HepG2 (cell line): ENCODE results near the gene CACNA1H.

Source experiments
- CTCF ChIP-seq: sonication (generic); formaldehyde crosslinking; IDR thresholded peaks from 2 replicates; pipeline ENCODE4 v1.5.0; 2020; ENCODE audit warnings: mild to moderate bottlenecking, missing genetic modification reagents, moderate library complexity
- ELF1 ChIP-seq: sonication (generic); formaldehyde crosslinking; IDR thresholded peaks from 2 replicates; pipeline ENCODE4 v1.4.0; 2020; ENCODE audit warnings: missing genetic modification reagents
- EP300 ChIP-seq, 3 experiments: sonication (generic) in 1 of 3; formaldehyde crosslinking in 1 of 3; IDR thresholded peaks; 2 replicates each; pipeline versions ENCODE4 v1.5.1 to v1.6.1; 2011 to 2020; ENCODE audit warnings: low read depth in 2 of 3, low read length in 2 of 3, borderline replicate concordance in 1 of 3, improper control_type of control experiment in 1 of 3, mild to moderate bottlenecking in 1 of 3, missing genetic modification reagents in 1 of 3, moderate library complexity in 1 of 3
- GABPA ChIP-seq, 2 experiments: IDR thresholded peaks; 2 replicates each; pipeline ENCODE4 v1.6.1; 2011 to 2016; ENCODE audit warnings: low read depth in 2 of 2, low read length in 1 of 2, missing biosample characterization in 1 of 2, missing genetic modification characterization in 1 of 2
- GABPB1 ChIP-seq: IDR thresholded peaks from 2 replicates; pipeline ENCODE4 v1.6.1; 2016; ENCODE audit warnings: mild to moderate bottlenecking, missing genetic modification reagents, moderate library complexity, missing compliant biosample characterization
- HMGXB4 ChIP-seq, 2 experiments: sonication (generic) in 1 of 2; formaldehyde crosslinking in 1 of 2; IDR thresholded peaks; 2 replicates each; pipeline versions ENCODE4 v1.4.0 to v1.6.1; 2018 to 2020; ENCODE audit warnings: missing genetic modification reagents in 2 of 2, borderline replicate concordance in 1 of 2, low read depth in 1 of 2, mild to moderate bottlenecking in 1 of 2, missing biosample characterization in 1 of 2
- HNF1A ChIP-seq, 2 experiments: sonication (generic) in 1 of 2; formaldehyde crosslinking in 1 of 2; IDR thresholded peaks; 2 replicates each; pipeline versions ENCODE4 v1.4.0 to v1.6.1; 2016 to 2020; ENCODE audit warnings: borderline replicate concordance in 1 of 2, low read depth in 1 of 2, mild to moderate bottlenecking in 1 of 2, missing genetic modification reagents in 1 of 2
- MAX ChIP-seq: IDR thresholded peaks from 2 replicates; pipeline ENCODE4 v1.6.1; 2012; ENCODE audit warnings: inconsistent platforms
- ZBTB7A ChIP-seq: sonication (generic); formaldehyde crosslinking; IDR thresholded peaks from 2 replicates; pipeline ENCODE4 v1.8.0; 2022; ENCODE audit warnings: mild to moderate bottlenecking, missing genetic modification reagents
- ZFP1 ChIP-seq: IDR thresholded peaks from 2 replicates; pipeline ENCODE4 v1.6.1; 2016
- ZNF747 ChIP-seq: sonication (generic); formaldehyde crosslinking; IDR thresholded peaks from 2 replicates; pipeline ENCODE4 v1.8.1; 2023; ENCODE audit warnings: missing genetic modification reagents, mild to moderate bottlenecking, borderline replicate concordance

GRCh38 chr16:1182316-1182671 lies 29.4 kb downstream of the CACNA1H start:
- TF ChIP-seq ZNF747 (CRISPR knock-in tag) (no peak), ZBTB7A (CRISPR knock-in tag) (no peak), GABPB1 (CRISPR knock-in tag) (no peak; the same call in 1 of the 2 replicates), EP300 (IDR thresholded peaks at IDR 0.05; ENCODE audit: low read depth in 2 of 2, low read length in 2 of 2) (no peak), EP300 (CRISPR knock-in tag; IDR thresholded peaks at IDR 0.05; ENCODE audit: borderline replicate concordance) (no peak), ELF1 (CRISPR knock-in tag) (no peak), CTCF (CRISPR knock-in tag) (no peak), MAX (no peak), ZFP1 (CRISPR knock-in tag) (no peak), HMGXB4 (CRISPR knock-in tag; IDR thresholded peaks at IDR 0.05; ENCODE audit: borderline replicate concordance in 1 of 2, low read depth in 1 of 2) (no peak), GABPA (IDR thresholded peaks at IDR 0.05; ENCODE audit: low read depth, low read length) (no peak), GABPA (CRISPR knock-in tag; IDR thresholded peaks at IDR 0.05; ENCODE audit: low read depth) (no peak), HNF1A (IDR thresholded peaks at IDR 0.05; ENCODE audit: low read depth) (no peak), HNF1A (CRISPR knock-in tag; IDR thresholded peaks at IDR 0.05; ENCODE audit: borderline replicate concordance) (no peak)
